Measurements from ENCODE around the gene TOMM70. TPM values are rescaled to one million over a fixed set of nuclear protein-coding genes. Genes with fewer than 3 reads are reported as not detected.

The TOMM70 gene
- total RNA-seq, 1 donor from 2014 or later = 36.3 TPM

GRCh38 chr3:100399341-100400071, 1.4 kb downstream of the TOMM70 start:
- no peak for TF ChIP-seq CTCF (IDR thresholded peaks at IDR 0.05)
- Mint-ChIP-seq H3K27me3 (ENCODE audit: unreplicated experiment) (no peaks in the 10 kb centered on the region), H3K4me1 (ENCODE audit: unreplicated experiment) (peaks cover 54% of the 10 kb centered on the region), H3K4me3 (ENCODE audit: unreplicated experiment) (peak overlapping the region; percentile 98), H3K27ac (ENCODE audit: unreplicated experiment) (peak overlapping the region; percentile 87), H3K9me3 (ENCODE audit: unreplicated experiment) (no peaks in the 10 kb centered on the region), H3K36me3 (ENCODE audit: unreplicated experiment) (no peaks in the 10 kb centered on the region)
- no peak for DNase-seq (ENCODE audit: extremely low spot score, unreplicated experiment)

GRCh38 chr3:100396967-100397366, 3.9 kb downstream of the TOMM70 start:
- Mint-ChIP-seq H3K4me3 (ENCODE audit: unreplicated experiment) (no peak overlapping the region), H3K4me1 (ENCODE audit: unreplicated experiment) (peaks cover 33% of the 10 kb centered on the region), H3K27ac (ENCODE audit: unreplicated experiment) (no peak overlapping the region), H3K9me3 (ENCODE audit: unreplicated experiment) (no peaks in the 10 kb centered on the region), H3K27me3 (ENCODE audit: unreplicated experiment) (no peaks in the 10 kb centered on the region), H3K36me3 (ENCODE audit: unreplicated experiment) (no peaks in the 10 kb centered on the region)
- no peak for DNase-seq (ENCODE audit: extremely low spot score, unreplicated experiment)
- TF ChIP-seq CTCF (IDR thresholded peaks at IDR 0.05) = no peak

GRCh38 chr3:100395679-100396431, 5.0 kb downstream of the TOMM70 start:
- H3K27me3 Mint-ChIP-seq (ENCODE audit: unreplicated experiment) = no peaks in the 10 kb centered on the region
- no peak overlapping the region for H3K27ac Mint-ChIP-seq (ENCODE audit: unreplicated experiment)
- no peak for TF ChIP-seq CTCF (IDR thresholded peaks at IDR 0.05)
- H3K4me1 Mint-ChIP-seq (ENCODE audit: unreplicated experiment) = peaks cover 33% of the 10 kb centered on the region
- DNase-seq (ENCODE audit: extremely low spot score, unreplicated experiment) = no peak
- H3K4me3 Mint-ChIP-seq (ENCODE audit: unreplicated experiment) = no peak overlapping the region
- H3K36me3 Mint-ChIP-seq (ENCODE audit: unreplicated experiment) = no peaks in the 10 kb centered on the region
- H3K9me3 Mint-ChIP-seq (ENCODE audit: unreplicated experiment) = no peaks in the 10 kb centered on the region

- peaks cover 9% of the 10 kb centered on the region for H3K9me3 Mint-ChIP-seq (ENCODE audit: unreplicated experiment)
- DNase-seq (ENCODE audit: extremely low spot score, unreplicated experiment) = no peak
- no peak for TF ChIP-seq CTCF (IDR thresholded peaks at IDR 0.05)
- H3K27me3 Mint-ChIP-seq (ENCODE audit: unreplicated experiment) = no peaks in the 10 kb centered on the region
- peaks cover 41% of the 10 kb centered on the region for H3K4me1 Mint-ChIP-seq (ENCODE audit: unreplicated experiment)
- H3K4me3 Mint-ChIP-seq (ENCODE audit: unreplicated experiment) = no peak overlapping the region
- peaks cover 16% of the 10 kb centered on the region for H3K36me3 Mint-ChIP-seq (ENCODE audit: unreplicated experiment)
- H3K27ac Mint-ChIP-seq (ENCODE audit: unreplicated experiment) = no peak overlapping the region
These were observed 11.9 kb downstream of the TOMM70 start for GRCh38 chr3:100389025-100389424.

- H3K36me3 Mint-ChIP-seq (ENCODE audit: unreplicated experiment) = peaks cover 21% of the 10 kb centered on the region
- peaks cover 9% of the 10 kb centered on the region for H3K9me3 Mint-ChIP-seq (ENCODE audit: unreplicated experiment)
- no peak overlapping the region for H3K4me3 Mint-ChIP-seq (ENCODE audit: unreplicated experiment)
- TF ChIP-seq CTCF (IDR thresholded peaks at IDR 0.05) = no peak
- DNase-seq (ENCODE audit: extremely low spot score, unreplicated experiment) = no peak
- H3K4me1 Mint-ChIP-seq (ENCODE audit: unreplicated experiment) = peaks cover 44% of the 10 kb centered on the region
- H3K27me3 Mint-ChIP-seq (ENCODE audit: unreplicated experiment) = no peaks in the 10 kb centered on the region
- H3K27ac Mint-ChIP-seq (ENCODE audit: unreplicated experiment) = peak overlapping the region; percentile 82
These were observed 14.3 kb downstream of the TOMM70 start for GRCh38 chr3:100386437-100387074.

Measured in osteocyte (in vitro differentiated cells).